Neural progenitor cell (in vitro differentiated cells): ENCODE results near the gene MYH7B. TPM values are rescaled to one million over a fixed set of nuclear protein-coding genes. Genes with fewer than 3 reads are reported as not detected.

Source experiments
- DNase-seq: peaks from one replicate; pipeline ENCODE4 v3.0.0-alpha.2; 2016; ENCODE audit warnings: low spot score
- H2AFZ ChIP-seq: fragments of 200-600 bp; sonication (generic); replicated peaks from 2 replicates; pipeline ENCODE4 v1.6.1; 2016; ENCODE audit warnings: antibody characterized with exemption
- H3F3A ChIP-seq: fragments of 200-600 bp; sonication (generic); 2 replicates; pipeline ENCODE4 v1.6.1; 2016; ENCODE audit warnings: antibody characterized with exemption, low read depth
- H3K27ac ChIP-seq: fragments of 200-600 bp; sonication (generic); 2 replicates; pipeline ENCODE4 v1.5.1; 2016; ENCODE audit warnings: mild to moderate bottlenecking
- H3K27me3 ChIP-seq: fragments of 200-600 bp; sonication (generic); 2 replicates; pipeline ENCODE4 v1.6.1; 2016; ENCODE audit warnings: mild to moderate bottlenecking, moderate library complexity
- H3K36me3 ChIP-seq: fragments of 200-600 bp; sonication (generic); 2 replicates; pipeline ENCODE4 v1.5.1; 2016
- H3K4me1 ChIP-seq: fragments of 200-600 bp; sonication (generic); 2 replicates; pipeline ENCODE4 v1.6.1; 2016; ENCODE audit warnings: mixed run types
- H3K4me2 ChIP-seq: fragments of 200-600 bp; sonication (generic); 2 replicates; pipeline ENCODE4 v1.6.1; 2016
- H3K4me3 ChIP-seq: fragments of 200-600 bp; sonication (generic); 2 replicates; pipeline ENCODE4 v1.5.1; 2016
- H3K79me2 ChIP-seq: fragments of 200-600 bp; sonication (generic); 2 replicates; pipeline ENCODE4 v1.6.1; 2016; ENCODE audit warnings: low read depth
- H3K9ac ChIP-seq: fragments of 200-600 bp; sonication (generic); 2 replicates; pipeline ENCODE4 v1.6.1; 2016
- H3K9me3 ChIP-seq: fragments of 200-600 bp; sonication (generic); 2 replicates; pipeline ENCODE4 v1.5.1; 2016; ENCODE audit warnings: low read depth
- H4K20me1 ChIP-seq: fragments of 200-600 bp; sonication (generic); 2 replicates; pipeline ENCODE4 v1.6.1; 2016; ENCODE audit warnings: low read depth
- H3K27ac Mint-ChIP-seq: 3 replicates; pipeline ENCODE4 v1.8.0; 2021; ENCODE audit warnings: mixed read lengths
- H3K27me3 Mint-ChIP-seq: 2 replicates; pipeline ENCODE4 v1.8.0; 2022; ENCODE audit warnings: low read depth, mild to moderate bottlenecking, inconsistent platforms, moderate library complexity, mixed read lengths; ENCODE audit not compliant: insufficient read depth
- H3K36me3 Mint-ChIP-seq: 3 replicates; pipeline ENCODE4 v1.8.0; 2021; ENCODE audit warnings: mixed read lengths
- H3K4me1 Mint-ChIP-seq: 3 replicates; pipeline ENCODE4 v1.8.0; 2021; ENCODE audit warnings: mixed read lengths
- H3K4me3 Mint-ChIP-seq: 3 replicates; pipeline ENCODE4 v1.8.0; 2021; ENCODE audit warnings: mild to moderate bottlenecking, moderate library complexity, mixed read lengths
- H3K9me3 Mint-ChIP-seq: 3 replicates; pipeline ENCODE4 v1.8.0; 2020; ENCODE audit warnings: mixed read lengths
- CTCF ChIP-seq: fragments of 200-600 bp; sonication (generic); IDR thresholded peaks from 2 replicates; pipeline ENCODE4 v1.5.1; 2017; ENCODE audit warnings: antibody characterized with exemption, mild to moderate bottlenecking
- EZH2 ChIP-seq: fragments of 200-600 bp; sonication (generic); IDR thresholded peaks from 2 replicates; pipeline ENCODE4 v1.6.1; 2017; ENCODE audit warnings: antibody characterized with exemption, mild to moderate bottlenecking, moderate library complexity
- EZH2phosphoT487 ChIP-seq: fragments of 200-600 bp; sonication (generic); IDR thresholded peaks from 2 replicates; pipeline ENCODE4 v1.6.1; 2017; ENCODE audit warnings: antibody characterized with exemption
- total RNA-seq: library from RNA; depleted of rRNA; stranded (reverse); fragments of >200 nt; gene quantifications from 2 replicates; pipeline ENCODE4 v1.2.3, GENCODE V29; 2015; ENCODE audit warnings: low replicate concordance

MYH7B gene
- total RNA-seq, 1 donor from 2014 or later = not detected

GRCh38 chr20:35001596-35002362 lies 46.1 kb downstream of the MYH7B start:
- Histone ChIP-seq H2AFZ (no peak overlapping the region), H3K27ac (no peak overlapping the region), H3F3A (no peaks in the 10 kb centered on the region), H3K9ac (no peak overlapping the region), H3K27me3 (no peaks in the 10 kb centered on the region), H3K4me3 (no peak overlapping the region), H3K4me1 (no peaks in the 10 kb centered on the region), H4K20me1 (peaks cover 4% of the 10 kb centered on the region), H3K4me2 (no peak overlapping the region), H3K36me3 (no peaks in the 10 kb centered on the region), H3K9me3 (no peaks in the 10 kb centered on the region), H3K79me2 (no peaks in the 10 kb centered on the region)
- peak; percentile 56 for DNase-seq
- H3K9me3 Mint-ChIP-seq = no peaks in the 10 kb centered on the region
- H3K36me3 Mint-ChIP-seq = peaks cover 29% of the 10 kb centered on the region
- peaks cover 3% of the 10 kb centered on the region for H3K27me3 Mint-ChIP-seq
- TF ChIP-seq CTCF = peak; percentile 47
- no peak for TF ChIP-seq EZH2
- H3K4me3 Mint-ChIP-seq = no peak overlapping the region
- H3K4me1 Mint-ChIP-seq = no peaks in the 10 kb centered on the region
- H3K27ac Mint-ChIP-seq = no peak overlapping the region

GRCh38 chr20:35002426-35003210 lies 47.0 kb downstream of the MYH7B start:
- H3K4me1 ChIP-seq = no peaks in the 10 kb centered on the region
- H3K9ac ChIP-seq = no peak overlapping the region
- H3K79me2 ChIP-seq = no peaks in the 10 kb centered on the region
- Mint-ChIP-seq H3K9me3 (no peaks in the 10 kb centered on the region), H3K4me1 (no peaks in the 10 kb centered on the region), H3K4me3 (no peak overlapping the region), H3K36me3 (peaks cover 27% of the 10 kb centered on the region), H3K27ac (no peak overlapping the region), H3K27me3 (peaks cover 3% of the 10 kb centered on the region)
- no peaks in the 10 kb centered on the region for H3K9me3 ChIP-seq
- no peak for TF ChIP-seq EZH2
- no peak for TF ChIP-seq EZH2phosphoT487
- no peak for TF ChIP-seq CTCF
- H3F3A ChIP-seq = no peaks in the 10 kb centered on the region
- H2AFZ ChIP-seq = no peak overlapping the region
- no peak overlapping the region for H3K4me3 ChIP-seq
- no peaks in the 10 kb centered on the region for H3K36me3 ChIP-seq
- H3K27ac ChIP-seq = no peak overlapping the region
- DNase-seq = no peak
- no peak overlapping the region for H3K4me2 ChIP-seq
- H3K27me3 ChIP-seq = no peaks in the 10 kb centered on the region
- peaks cover 4% of the 10 kb centered on the region for H4K20me1 ChIP-seq

GRCh38 chr20:35003211-35004031 lies 47.8 kb downstream of the MYH7B start:
- DNase-seq = no peak
- TF ChIP-seq EZH2phosphoT487 (no peak), EZH2 (no peak), CTCF (no peak)
- H4K20me1 ChIP-seq = peaks cover 4% of the 10 kb centered on the region
- Mint-ChIP-seq H3K27me3 (peaks cover 3% of the 10 kb centered on the region), H3K4me1 (no peaks in the 10 kb centered on the region), H3K36me3 (peaks cover 21% of the 10 kb centered on the region), H3K9me3 (no peaks in the 10 kb centered on the region), H3K27ac (peak overlapping the region; percentile 53), H3K4me3 (no peak overlapping the region)
- H3F3A ChIP-seq = no peaks in the 10 kb centered on the region
- no peak overlapping the region for H3K9ac ChIP-seq
- H3K27me3 ChIP-seq = no peaks in the 10 kb centered on the region
- H3K4me3 ChIP-seq = no peak overlapping the region
- H3K27ac ChIP-seq = no peak overlapping the region
- no peaks in the 10 kb centered on the region for H3K36me3 ChIP-seq
- H3K4me1 ChIP-seq = no peaks in the 10 kb centered on the region
- H2AFZ ChIP-seq = no peak overlapping the region
- H3K79me2 ChIP-seq = no peaks in the 10 kb centered on the region
- no peaks in the 10 kb centered on the region for H3K9me3 ChIP-seq
- H3K4me2 ChIP-seq = no peak overlapping the region
